Vagina (tissue), 2 donors: Measurements from ENCODE around the gene ERC2. TPM values are rescaled to one million over a fixed set of nuclear protein-coding genes. Genes with fewer than 3 reads are reported as not detected.

Experiments used
- DNase-seq, 2 donors: peaks; one replicate each; pipeline ENCODE4 v3.0.0-alpha.2; 2017; ENCODE audit errors: extremely low spot score in 2 of 2
- H3K27ac ChIP-seq: fragments of 200-600 bp; sonication (generic); one replicate; pipeline ENCODE4 v1.5.1; 2019
- H3K27me3 ChIP-seq: fragments of 200-600 bp; sonication (generic); one replicate; pipeline ENCODE4 v1.5.1; 2019
- H3K36me3 ChIP-seq, 2 donors: fragments of 200-600 bp; sonication (generic); one replicate each; pipeline ENCODE4 v1.5.1; 2017 to 2019
- H3K4me1 ChIP-seq: fragments of 200-600 bp; sonication (generic); one replicate; pipeline ENCODE4 v1.5.1; 2019
- H3K4me3 ChIP-seq, 2 donors: fragments of 200-600 bp; sonication (generic); 1 replicate in 1 of 2; 2 replicates in 1 of 2; pipeline ENCODE4 v1.5.1; 2016 to 2019
- H3K9me3 ChIP-seq: fragments of 200-600 bp; sonication (generic); one replicate; pipeline ENCODE4 v1.5.1; 2019
- POLR2A ChIP-seq, 2 donors: fragments of 450-650 bp; IDR thresholded peaks; one replicate each; pipeline ENCODE4 v1.6.1; 2017; ENCODE audit warnings: antibody characterized with exemption in 2 of 2, mild to moderate bottlenecking in 2 of 2, moderate library complexity in 2 of 2
- POLR2AphosphoS5 ChIP-seq, 2 donors: sonication (generic); formaldehyde crosslinking; IDR thresholded peaks; one replicate each; pipeline ENCODE4 v1.9.0; 2017; ENCODE audit warnings: antibody characterized with exemption in 2 of 2, mild to moderate bottlenecking in 2 of 2, low read depth in 1 of 2; ENCODE audit not compliant: insufficient read depth in 1 of 2
- intact Hi-C: fragments of 100-400 bp; cut with DNase I; formaldehyde crosslinking; loops from one replicate; pipeline ENCODE4 v1.15.1; 2023
- total RNA-seq: library from RNA; depleted of rRNA; stranded (reverse); fragments of >200 nt; gene quantifications from one replicate; pipeline ENCODE4 v1.2.3, GENCODE V29; 2016
- TF ChIP-seq, protein P1 (sequence below), 3 experiments: fragments of 450-650 bp in 2 of 3; fragments of 200-600 bp in 1 of 3; sonication (generic) in 1 of 3; IDR thresholded peaks; one replicate each; pipeline ENCODE4 v1.5.1; 2017 to 2019; ENCODE audit warnings: antibody characterized with exemption in 3 of 3, mild to moderate bottlenecking in 2 of 3, moderate library complexity in 2 of 3

ERC2 gene
- total RNA-seq, 1 donor from 2014 or later, result 1.2 TPM

DNA sequence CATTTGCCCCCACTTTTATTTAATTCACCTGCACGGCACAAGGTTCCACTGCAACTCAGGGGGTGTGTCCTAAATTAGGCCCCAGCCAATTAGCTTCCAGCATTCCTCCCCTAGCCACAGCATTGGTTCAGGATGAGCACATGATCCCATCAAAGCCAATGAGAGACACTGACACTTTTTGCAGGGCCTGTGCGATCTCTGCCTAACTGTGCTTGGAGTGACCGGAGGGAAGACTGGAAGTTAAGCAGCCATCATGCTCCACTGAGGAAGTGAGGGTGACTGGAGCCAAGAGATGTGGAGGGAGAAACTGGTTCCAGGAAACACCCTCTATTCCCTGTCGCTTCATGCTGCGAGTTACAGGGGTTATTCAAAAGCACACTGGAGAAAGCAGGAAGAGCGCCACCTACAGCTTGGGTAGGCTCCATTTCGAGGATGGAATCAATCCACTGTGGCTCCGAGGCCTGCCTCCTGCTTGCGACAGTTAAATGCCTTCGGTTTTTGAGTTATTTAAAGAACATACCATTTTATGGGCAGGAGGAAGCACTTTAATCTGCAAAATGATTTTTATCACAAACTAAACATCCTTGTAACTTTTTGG is 858.9 kb downstream of the ERC2 start:
- Histone ChIP-seq H3K27ac (no peak overlapping the region), H3K4me1 (peaks cover 7% of the 10 kb centered on the region), H3K9me3 (no peaks in the 10 kb centered on the region), H3K4me3 (no peak overlapping the region), H3K36me3 (no peaks in the 10 kb centered on the region), H3K27me3 (no peaks in the 10 kb centered on the region)
- TF ChIP-seq POLR2A (IDR thresholded peaks at IDR 0.05) (no peak), POLR2AphosphoS5 (IDR thresholded peaks at IDR 0.05; ENCODE audit: insufficient read depth in 1 of 2, low read depth in 1 of 2) (no peak)
- intact Hi-C loops, result no loop called here
- DNase-seq, result no peak

DNA sequence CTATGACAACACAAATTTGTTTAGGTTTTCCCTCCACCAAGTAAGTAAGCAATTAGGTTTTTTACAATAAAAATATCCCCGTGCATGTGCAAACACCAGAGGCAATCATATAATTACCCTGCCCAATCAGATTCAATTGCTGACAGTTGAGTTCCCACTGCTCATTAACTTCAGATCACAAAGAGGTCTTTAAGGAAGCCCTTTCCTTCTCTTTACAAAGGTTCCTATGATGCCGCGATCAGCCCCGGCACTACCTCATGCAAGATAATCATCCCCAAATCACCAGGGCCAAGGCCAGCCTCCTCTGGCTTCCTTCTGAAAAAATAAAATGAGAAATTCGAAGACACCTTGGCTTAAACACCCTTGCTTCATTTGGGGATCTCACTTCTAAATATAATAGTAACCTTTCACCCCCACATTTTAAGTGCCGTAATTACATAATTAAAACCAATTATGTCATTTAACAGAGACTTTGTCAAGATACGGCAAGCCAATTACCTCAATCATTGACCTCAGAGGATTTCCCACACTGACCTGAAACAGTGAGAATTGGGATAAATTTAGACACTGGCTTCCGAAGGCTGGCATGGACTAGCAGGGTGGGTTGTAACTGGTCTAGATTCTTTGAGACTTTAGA is 859.8 kb downstream of the ERC2 start:
- no peak for TF ChIP-seq POLR2A (IDR thresholded peaks at IDR 0.05)
- no peak for TF ChIP-seq POLR2AphosphoS5 (IDR thresholded peaks at IDR 0.05; ENCODE audit: insufficient read depth in 1 of 2, low read depth in 1 of 2)
- TF ChIP-seq, protein P1, sequence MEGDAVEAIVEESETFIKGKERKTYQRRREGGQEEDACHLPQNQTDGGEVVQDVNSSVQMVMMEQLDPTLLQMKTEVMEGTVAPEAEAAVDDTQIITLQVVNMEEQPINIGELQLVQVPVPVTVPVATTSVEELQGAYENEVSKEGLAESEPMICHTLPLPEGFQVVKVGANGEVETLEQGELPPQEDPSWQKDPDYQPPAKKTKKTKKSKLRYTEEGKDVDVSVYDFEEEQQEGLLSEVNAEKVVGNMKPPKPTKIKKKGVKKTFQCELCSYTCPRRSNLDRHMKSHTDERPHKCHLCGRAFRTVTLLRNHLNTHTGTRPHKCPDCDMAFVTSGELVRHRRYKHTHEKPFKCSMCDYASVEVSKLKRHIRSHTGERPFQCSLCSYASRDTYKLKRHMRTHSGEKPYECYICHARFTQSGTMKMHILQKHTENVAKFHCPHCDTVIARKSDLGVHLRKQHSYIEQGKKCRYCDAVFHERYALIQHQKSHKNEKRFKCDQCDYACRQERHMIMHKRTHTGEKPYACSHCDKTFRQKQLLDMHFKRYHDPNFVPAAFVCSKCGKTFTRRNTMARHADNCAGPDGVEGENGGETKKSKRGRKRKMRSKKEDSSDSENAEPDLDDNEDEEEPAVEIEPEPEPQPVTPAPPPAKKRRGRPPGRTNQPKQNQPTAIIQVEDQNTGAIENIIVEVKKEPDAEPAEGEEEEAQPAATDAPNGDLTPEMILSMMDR (IDR thresholded peaks at IDR 0.05), result no peak
- intact Hi-C loops, result no loop called here
- H3K27me3 ChIP-seq, result no peaks in the 10 kb centered on the region

DNA sequence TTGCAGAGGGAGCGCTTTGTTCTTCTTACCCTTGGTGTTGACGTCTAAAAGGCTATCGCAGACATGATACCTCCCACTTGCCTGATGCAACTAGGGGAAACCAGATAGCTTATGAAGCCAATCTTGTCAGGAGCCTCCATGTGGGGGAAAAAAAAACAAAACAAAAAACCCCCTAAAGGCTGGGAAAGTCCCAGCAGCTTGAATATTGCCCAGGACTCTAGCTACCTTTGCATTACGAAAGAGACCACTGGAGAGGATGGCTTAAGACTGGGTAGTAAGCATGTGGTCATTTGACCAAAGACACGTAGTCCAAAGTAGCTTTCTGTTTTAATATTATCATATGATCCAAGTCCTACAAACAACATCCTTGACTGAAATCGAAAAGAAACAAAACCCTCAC is 860.4 kb downstream of the ERC2 start:
- no peak overlapping the region for H3K27ac ChIP-seq
- intact Hi-C loops, result no loop called here
- H3K9me3 ChIP-seq, result no peaks in the 10 kb centered on the region

More for the DNA sequence above, 859.8 kb downstream of the ERC2 start:
- no peaks in the 10 kb centered on the region for H3K9me3 ChIP-seq
- H3K4me3 ChIP-seq, result no peak overlapping the region
- no peaks in the 10 kb centered on the region for H3K36me3 ChIP-seq
- no peak overlapping the region for H3K27ac ChIP-seq
- DNase-seq, result no peak
- peaks cover 7% of the 10 kb centered on the region for H3K4me1 ChIP-seq

DNA sequence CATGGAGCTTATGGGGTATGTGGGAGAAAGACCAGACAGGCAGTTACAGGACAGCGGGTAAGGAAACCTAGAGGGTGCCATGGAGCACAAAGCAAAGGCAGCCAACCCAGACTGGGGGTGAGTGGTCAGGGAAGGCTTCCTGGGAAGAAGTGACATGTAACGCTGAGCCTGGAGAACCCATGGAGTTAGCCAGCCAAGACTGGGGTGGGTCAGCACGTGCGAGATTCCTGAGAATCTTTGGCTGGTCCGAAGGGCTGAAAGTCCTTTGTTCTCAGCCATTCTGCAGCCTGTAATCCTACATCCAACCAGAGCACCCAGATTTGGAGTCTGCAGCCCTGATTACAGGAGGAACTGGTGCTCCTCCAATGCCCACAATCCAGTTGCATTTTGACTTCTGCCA is 861.1 kb downstream of the ERC2 start:
- no peak for DNase-seq
- H3K27me3 ChIP-seq, result no peaks in the 10 kb centered on the region
- no peak overlapping the region for H3K4me3 ChIP-seq
- TF ChIP-seq POLR2AphosphoS5 (IDR thresholded peaks at IDR 0.05; ENCODE audit: insufficient read depth in 1 of 2, low read depth in 1 of 2), result no peak
- TF ChIP-seq, protein P1 (IDR thresholded peaks at IDR 0.05), result no peak
- no peak for TF ChIP-seq POLR2A (IDR thresholded peaks at IDR 0.05)
- no peaks in the 10 kb centered on the region for H3K36me3 ChIP-seq
- no peak overlapping the region for H3K27ac ChIP-seq
- intact Hi-C loops, result no loop called here
- H3K9me3 ChIP-seq, result no peaks in the 10 kb centered on the region
- H3K4me1 ChIP-seq, result peaks cover 7% of the 10 kb centered on the region

More for the DNA sequence above, 860.4 kb downstream of the ERC2 start:
- Histone ChIP-seq H3K27me3 (no peaks in the 10 kb centered on the region), H3K4me1 (peaks cover 7% of the 10 kb centered on the region), H3K4me3 (no peak overlapping the region), H3K36me3 (no peaks in the 10 kb centered on the region)
- no peak for DNase-seq
- TF ChIP-seq POLR2AphosphoS5 (IDR thresholded peaks at IDR 0.05; ENCODE audit: insufficient read depth in 1 of 2, low read depth in 1 of 2), result no peak
- TF ChIP-seq, protein P1 (IDR thresholded peaks at IDR 0.05), result no peak
- TF ChIP-seq POLR2A (IDR thresholded peaks at IDR 0.05), result no peak

DNA sequence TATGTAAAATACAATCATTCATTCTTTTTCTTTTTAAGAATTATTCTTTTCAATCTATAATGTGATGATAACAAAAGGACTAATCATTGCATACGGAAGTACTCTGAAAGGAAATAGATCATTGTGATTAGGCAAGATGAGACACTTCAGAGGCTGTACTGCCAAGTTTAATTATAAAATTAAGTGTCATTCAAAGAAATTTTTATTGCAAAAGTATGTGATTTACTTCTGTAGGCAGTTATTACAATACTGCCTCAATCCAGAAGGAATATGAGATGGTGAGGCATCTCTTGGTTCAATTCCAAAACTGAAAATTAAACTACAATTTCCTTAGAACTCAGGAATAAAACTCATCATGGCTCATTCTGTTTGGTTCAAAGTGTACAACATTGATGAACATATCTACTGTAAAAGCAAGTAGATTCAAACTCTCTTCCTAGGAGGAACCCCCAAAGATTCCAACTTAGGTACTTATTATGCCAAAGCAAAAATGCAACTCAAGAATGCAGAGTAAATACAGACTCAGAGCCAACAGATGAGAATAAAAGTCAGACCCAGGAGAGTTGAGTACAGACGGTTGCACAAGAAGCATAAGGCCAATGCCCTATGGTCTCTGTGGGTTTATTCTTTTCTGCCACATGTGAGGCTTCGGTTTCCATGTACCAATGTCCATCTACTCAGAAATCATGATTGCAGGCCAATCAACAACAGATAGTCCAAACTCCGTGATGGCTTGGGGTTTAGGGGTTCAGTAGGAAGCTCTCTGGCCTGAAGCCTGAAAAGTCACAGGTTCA is 862.6 kb downstream of the ERC2 start:
- DNase-seq, result no peak

More for the DNA sequence above, 862.6 kb downstream of the ERC2 start:
- Histone ChIP-seq H3K9me3 (no peaks in the 10 kb centered on the region), H3K4me1 (peaks cover 7% of the 10 kb centered on the region), H3K27ac (no peak overlapping the region), H3K4me3 (no peak overlapping the region), H3K27me3 (no peaks in the 10 kb centered on the region), H3K36me3 (no peaks in the 10 kb centered on the region)
- intact Hi-C loops, result no loop called here
- TF ChIP-seq POLR2AphosphoS5 (IDR thresholded peaks at IDR 0.05; ENCODE audit: insufficient read depth in 1 of 2, low read depth in 1 of 2), result no peak
- no peak for TF ChIP-seq POLR2A (IDR thresholded peaks at IDR 0.05)
- TF ChIP-seq, protein P1 (IDR thresholded peaks at IDR 0.05), result no peak
